ENCODE data around the gene ARID2. TPM values are rescaled to one million over a fixed set of nuclear protein-coding genes. Genes with fewer than 3 reads are reported as not detected.
A peak's percentile ranks its signal among the peaks of the same experiment; 100 is the strongest.

ARID2 gene
- total and polyA plus RNA-seq, 2 experiments from 2014 or later = 26.5 to 54.9 TPM

GRCh38 chr12:45775964-45776363 is 46.5 kb downstream of the ARID2 start:
- ATAC-seq = peak; percentile 87
- no peaks in the 10 kb centered on the region for H3K9me2 ChIP-seq (ENCODE audit: insufficient read depth)
- Mint-ChIP-seq H3K4me3 (no peak overlapping the region), H3K9me3 (no peaks in the 10 kb centered on the region), H3K36me3 (ENCODE audit: low read depth) (no peaks in the 10 kb centered on the region), H3K27me3 (ENCODE audit: insufficient read depth, low read depth, poor library complexity) (no peaks in the 10 kb centered on the region), H3K27ac (no peak overlapping the region), H3K4me1 (peaks cover 22% of the 10 kb centered on the region; the same call in 2 of the 3 replicates)
- no peaks in the 10 kb centered on the region for H3F3A ChIP-seq (replicated peaks; ENCODE audit: low read depth)
- TF ChIP-seq EZH2phosphoT487 (IDR thresholded peaks at IDR 0.05; ENCODE audit: unreplicated experiment) (no peak), POLR2AphosphoS5 (IDR thresholded peaks at IDR 0.05; ENCODE audit: low read depth) (no peak), ZNF331 (CRISPR knock-in tag; IDR thresholded peaks at IDR 0.05; ENCODE audit: low read depth) (no peak), ZNF114 (CRISPR knock-in tag; IDR thresholded peaks at IDR 0.05) (no peak), CREB1 (CRISPR knock-in tag; IDR thresholded peaks at IDR 0.05; ENCODE audit: low read depth) (no peak), STAT1 (IDR thresholded peaks at IDR 0.05; ENCODE audit: unreplicated experiment) (no peak), NANOG (IDR thresholded peaks at IDR 0.05; ENCODE audit: borderline replicate concordance) (no peak), EZH2 (IDR thresholded peaks at IDR 0.05; ENCODE audit: low read depth, unreplicated experiment) (no peak), JUNB (IDR thresholded peaks at IDR 0.05; ENCODE audit: unreplicated experiment) (no peak)
- TF ChIP-seq, protein P1, sequence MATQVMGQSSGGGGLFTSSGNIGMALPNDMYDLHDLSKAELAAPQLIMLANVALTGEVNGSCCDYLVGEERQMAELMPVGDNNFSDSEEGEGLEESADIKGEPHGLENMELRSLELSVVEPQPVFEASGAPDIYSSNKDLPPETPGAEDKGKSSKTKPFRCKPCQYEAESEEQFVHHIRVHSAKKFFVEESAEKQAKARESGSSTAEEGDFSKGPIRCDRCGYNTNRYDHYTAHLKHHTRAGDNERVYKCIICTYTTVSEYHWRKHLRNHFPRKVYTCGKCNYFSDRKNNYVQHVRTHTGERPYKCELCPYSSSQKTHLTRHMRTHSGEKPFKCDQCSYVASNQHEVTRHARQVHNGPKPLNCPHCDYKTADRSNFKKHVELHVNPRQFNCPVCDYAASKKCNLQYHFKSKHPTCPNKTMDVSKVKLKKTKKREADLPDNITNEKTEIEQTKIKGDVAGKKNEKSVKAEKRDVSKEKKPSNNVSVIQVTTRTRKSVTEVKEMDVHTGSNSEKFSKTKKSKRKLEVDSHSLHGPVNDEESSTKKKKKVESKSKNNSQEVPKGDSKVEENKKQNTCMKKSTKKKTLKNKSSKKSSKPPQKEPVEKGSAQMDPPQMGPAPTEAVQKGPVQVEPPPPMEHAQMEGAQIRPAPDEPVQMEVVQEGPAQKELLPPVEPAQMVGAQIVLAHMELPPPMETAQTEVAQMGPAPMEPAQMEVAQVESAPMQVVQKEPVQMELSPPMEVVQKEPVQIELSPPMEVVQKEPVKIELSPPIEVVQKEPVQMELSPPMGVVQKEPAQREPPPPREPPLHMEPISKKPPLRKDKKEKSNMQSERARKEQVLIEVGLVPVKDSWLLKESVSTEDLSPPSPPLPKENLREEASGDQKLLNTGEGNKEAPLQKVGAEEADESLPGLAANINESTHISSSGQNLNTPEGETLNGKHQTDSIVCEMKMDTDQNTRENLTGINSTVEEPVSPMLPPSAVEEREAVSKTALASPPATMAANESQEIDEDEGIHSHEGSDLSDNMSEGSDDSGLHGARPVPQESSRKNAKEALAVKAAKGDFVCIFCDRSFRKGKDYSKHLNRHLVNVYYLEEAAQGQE (IDR thresholded peaks at IDR 0.05; ENCODE audit: unreplicated experiment) = no peak
- TF ChIP-seq, protein P2, sequence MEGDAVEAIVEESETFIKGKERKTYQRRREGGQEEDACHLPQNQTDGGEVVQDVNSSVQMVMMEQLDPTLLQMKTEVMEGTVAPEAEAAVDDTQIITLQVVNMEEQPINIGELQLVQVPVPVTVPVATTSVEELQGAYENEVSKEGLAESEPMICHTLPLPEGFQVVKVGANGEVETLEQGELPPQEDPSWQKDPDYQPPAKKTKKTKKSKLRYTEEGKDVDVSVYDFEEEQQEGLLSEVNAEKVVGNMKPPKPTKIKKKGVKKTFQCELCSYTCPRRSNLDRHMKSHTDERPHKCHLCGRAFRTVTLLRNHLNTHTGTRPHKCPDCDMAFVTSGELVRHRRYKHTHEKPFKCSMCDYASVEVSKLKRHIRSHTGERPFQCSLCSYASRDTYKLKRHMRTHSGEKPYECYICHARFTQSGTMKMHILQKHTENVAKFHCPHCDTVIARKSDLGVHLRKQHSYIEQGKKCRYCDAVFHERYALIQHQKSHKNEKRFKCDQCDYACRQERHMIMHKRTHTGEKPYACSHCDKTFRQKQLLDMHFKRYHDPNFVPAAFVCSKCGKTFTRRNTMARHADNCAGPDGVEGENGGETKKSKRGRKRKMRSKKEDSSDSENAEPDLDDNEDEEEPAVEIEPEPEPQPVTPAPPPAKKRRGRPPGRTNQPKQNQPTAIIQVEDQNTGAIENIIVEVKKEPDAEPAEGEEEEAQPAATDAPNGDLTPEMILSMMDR (conservative IDR thresholded peaks at IDR 0.05; ENCODE audit: low read depth in 2 of 2) = no peak
- TF ChIP-seq, protein P3, sequence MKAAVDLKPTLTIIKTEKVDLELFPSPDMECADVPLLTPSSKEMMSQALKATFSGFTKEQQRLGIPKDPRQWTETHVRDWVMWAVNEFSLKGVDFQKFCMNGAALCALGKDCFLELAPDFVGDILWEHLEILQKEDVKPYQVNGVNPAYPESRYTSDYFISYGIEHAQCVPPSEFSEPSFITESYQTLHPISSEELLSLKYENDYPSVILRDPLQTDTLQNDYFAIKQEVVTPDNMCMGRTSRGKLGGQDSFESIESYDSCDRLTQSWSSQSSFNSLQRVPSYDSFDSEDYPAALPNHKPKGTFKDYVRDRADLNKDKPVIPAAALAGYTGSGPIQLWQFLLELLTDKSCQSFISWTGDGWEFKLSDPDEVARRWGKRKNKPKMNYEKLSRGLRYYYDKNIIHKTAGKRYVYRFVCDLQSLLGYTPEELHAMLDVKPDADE (IDR thresholded peaks at IDR 0.05) = no peak
- TF ChIP-seq, protein P4, sequence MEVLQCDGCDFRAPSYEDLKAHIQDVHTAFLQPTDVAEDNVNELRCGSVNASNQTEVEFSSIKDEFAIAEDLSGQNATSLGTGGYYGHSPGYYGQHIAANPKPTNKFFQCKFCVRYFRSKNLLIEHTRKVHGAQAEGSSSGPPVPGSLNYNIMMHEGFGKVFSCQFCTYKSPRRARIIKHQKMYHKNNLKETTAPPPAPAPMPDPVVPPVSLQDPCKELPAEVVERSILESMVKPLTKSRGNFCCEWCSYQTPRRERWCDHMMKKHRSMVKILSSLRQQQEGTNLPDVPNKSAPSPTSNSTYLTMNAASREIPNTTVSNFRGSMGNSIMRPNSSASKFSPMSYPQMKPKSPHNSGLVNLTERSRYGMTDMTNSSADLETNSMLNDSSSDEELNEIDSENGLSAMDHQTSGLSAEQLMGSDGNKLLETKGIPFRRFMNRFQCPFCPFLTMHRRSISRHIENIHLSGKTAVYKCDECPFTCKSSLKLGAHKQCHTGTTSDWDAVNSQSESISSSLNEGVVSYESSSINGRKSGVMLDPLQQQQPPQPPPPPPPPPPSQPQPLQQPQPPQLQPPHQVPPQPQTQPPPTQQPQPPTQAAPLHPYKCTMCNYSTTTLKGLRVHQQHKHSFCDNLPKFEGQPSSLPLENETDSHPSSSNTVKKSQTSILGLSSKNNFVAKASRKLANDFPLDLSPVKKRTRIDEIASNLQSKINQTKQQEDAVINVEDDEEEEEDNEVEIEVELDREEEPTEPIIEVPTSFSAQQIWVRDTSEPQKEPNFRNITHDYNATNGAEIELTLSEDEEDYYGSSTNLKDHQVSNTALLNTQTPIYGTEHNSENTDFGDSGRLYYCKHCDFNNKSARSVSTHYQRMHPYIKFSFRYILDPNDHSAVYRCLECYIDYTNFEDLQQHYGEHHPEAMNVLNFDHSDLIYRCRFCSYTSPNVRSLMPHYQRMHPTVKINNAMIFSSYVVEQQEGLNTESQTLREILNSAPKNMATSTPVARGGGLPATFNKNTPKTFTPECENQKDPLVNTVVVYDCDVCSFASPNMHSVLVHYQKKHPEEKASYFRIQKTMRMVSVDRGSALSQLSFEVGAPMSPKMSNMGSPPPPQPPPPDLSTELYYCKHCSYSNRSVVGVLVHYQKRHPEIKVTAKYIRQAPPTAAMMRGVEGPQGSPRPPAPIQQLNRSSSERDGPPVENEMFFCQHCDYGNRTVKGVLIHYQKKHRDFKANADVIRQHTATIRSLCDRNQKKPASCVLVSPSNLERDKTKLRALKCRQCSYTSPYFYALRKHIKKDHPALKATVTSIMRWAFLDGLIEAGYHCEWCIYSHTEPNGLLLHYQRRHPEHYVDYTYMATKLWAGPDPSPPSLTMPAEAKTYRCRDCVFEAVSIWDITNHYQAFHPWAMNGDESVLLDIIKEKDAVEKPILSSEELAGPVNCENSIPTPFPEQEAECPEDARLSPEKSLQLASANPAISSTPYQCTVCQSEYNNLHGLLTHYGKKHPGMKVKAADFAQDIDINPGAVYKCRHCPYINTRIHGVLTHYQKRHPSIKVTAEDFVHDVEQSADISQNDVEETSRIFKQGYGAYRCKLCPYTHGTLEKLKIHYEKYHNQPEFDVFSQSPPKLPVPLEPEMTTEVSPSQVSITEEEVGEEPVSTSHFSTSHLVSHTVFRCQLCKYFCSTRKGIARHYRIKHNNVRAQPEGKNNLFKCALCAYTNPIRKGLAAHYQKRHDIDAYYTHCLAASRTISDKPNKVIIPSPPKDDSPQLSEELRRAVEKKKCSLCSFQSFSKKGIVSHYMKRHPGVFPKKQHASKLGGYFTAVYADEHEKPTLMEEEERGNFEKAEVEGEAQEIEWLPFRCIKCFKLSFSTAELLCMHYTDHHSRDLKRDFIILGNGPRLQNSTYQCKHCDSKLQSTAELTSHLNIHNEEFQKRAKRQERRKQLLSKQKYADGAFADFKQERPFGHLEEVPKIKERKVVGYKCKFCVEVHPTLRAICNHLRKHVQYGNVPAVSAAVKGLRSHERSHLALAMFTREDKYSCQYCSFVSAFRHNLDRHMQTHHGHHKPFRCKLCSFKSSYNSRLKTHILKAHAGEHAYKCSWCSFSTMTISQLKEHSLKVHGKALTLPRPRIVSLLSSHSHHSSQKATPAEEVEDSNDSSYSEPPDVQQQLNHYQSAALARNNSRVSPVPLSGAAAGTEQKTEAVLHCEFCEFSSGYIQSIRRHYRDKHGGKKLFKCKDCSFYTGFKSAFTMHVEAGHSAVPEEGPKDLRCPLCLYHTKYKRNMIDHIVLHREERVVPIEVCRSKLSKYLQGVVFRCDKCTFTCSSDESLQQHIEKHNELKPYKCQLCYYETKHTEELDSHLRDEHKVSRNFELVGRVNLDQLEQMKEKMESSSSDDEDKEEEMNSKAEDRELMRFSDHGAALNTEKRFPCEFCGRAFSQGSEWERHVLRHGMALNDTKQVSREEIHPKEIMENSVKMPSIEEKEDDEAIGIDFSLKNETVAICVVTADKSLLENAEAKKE (CRISPR knock-in tag; IDR thresholded peaks at IDR 0.05) = no peak
- no peak overlapping the region for H3K4me3 ChIP-seq
- peaks cover 90% of the 10 kb centered on the region for H3K79me2 ChIP-seq (replicated peaks; ENCODE audit: insufficient read depth)
- DNase-seq (ENCODE audit: low spot score) = peak; percentile 39
- no peak overlapping the region for H3K27ac ChIP-seq (ENCODE audit: low read depth)
- H3K27me3 ChIP-seq (ENCODE audit: insufficient read depth) = no peaks in the 10 kb centered on the region
- H2AFZ ChIP-seq = no peak overlapping the region
- no peak overlapping the region for H3K4me2 ChIP-seq
- H3K4me1 ChIP-seq (ENCODE audit: insufficient read depth) = peaks cover 14% of the 10 kb centered on the region
- H3K36me3 ChIP-seq (ENCODE audit: insufficient read depth) = no peaks in the 10 kb centered on the region
- peaks cover 23% of the 10 kb centered on the region for H4K20me1 ChIP-seq (replicated peaks; ENCODE audit: insufficient read depth)
